Measurements from ENCODE around the gene CRACR2A. TPM values are rescaled to one million over a fixed set of nuclear protein-coding genes. Genes with fewer than 3 reads are reported as not detected.

CRACR2A gene
- total RNA-seq, 2 experiments from 2014 or later, result 28.2 to 31.1 TPM

GRCh38 chr12:3627336-3627735 lies 125.6 kb downstream of the CRACR2A start:
- POLR2A ChIA-PET, result no interaction called here

GRCh38 chr12:3624273-3624672 lies 128.6 kb downstream of the CRACR2A start:
- BruUV-seq (replicated peaks), result no TSS peak
- Histone ChIP-seq H3K9me2 (ENCODE audit: insufficient read depth, low read length) (no peaks in the 10 kb centered on the region), H3K4me1 (ENCODE audit: insufficient read depth, low read length, poor library complexity, severe bottlenecking) (no peaks in the 10 kb centered on the region), H3K36me3 (ENCODE audit: insufficient read depth, low read length) (peaks cover 35% of the 10 kb centered on the region; the same call in 1 of the 2 replicates), H2AFZ (ENCODE audit: low read length) (no peak overlapping the region), H4K20me1 (ENCODE audit: insufficient read depth, low read length) (no peaks in the 10 kb centered on the region), H3K4me3 (ENCODE audit: low read depth, low read length, poor library complexity, severe bottlenecking) (no peak overlapping the region), H3K9me3 (ENCODE audit: low read length) (no peaks in the 10 kb centered on the region), H3K79me2 (ENCODE audit: insufficient read depth, low read depth, low read length) (no peaks in the 10 kb centered on the region), H3K27ac (ENCODE audit: low read depth, low read length, poor library complexity, severe bottlenecking) (no peak overlapping the region), H3K4me2 (ENCODE audit: low read length) (no peak overlapping the region)
- no peak for DNase-seq (ENCODE audit: low spot score)
- intact Hi-C loops (cut with micrococcal nuclease; ENCODE audit: unreplicated experiment), result no loop called here
- ChIA-PET CTCF (ENCODE audit: unreplicated experiment) (no interaction called here), POLR2A (interaction anchor here (1.1 kb wide), 1 partner anchor 10 kb away, joined by 3 read pairs; no protein-coding TSS in a partner anchor)
- TF ChIP-seq CTCF (conservative IDR thresholded peaks at IDR 0.05; ENCODE audit: low read length) (no peak), EZH2phosphoT487 (IDR thresholded peaks at IDR 0.05; ENCODE audit: borderline replicate concordance, low read depth, low read length) (no peak)

More at GRCh38 chr12:3627336-3627735, 125.6 kb downstream of the CRACR2A start:
- no peaks in the 10 kb centered on the region for H3K4me1 ChIP-seq (ENCODE audit: insufficient read depth, low read length, poor library complexity, severe bottlenecking)
- TF ChIP-seq CTCF (conservative IDR thresholded peaks at IDR 0.05; ENCODE audit: low read length), result no peak
- TF ChIP-seq EZH2phosphoT487 (IDR thresholded peaks at IDR 0.05; ENCODE audit: borderline replicate concordance, low read depth, low read length), result no peak
- no peaks in the 10 kb centered on the region for H3K9me2 ChIP-seq (ENCODE audit: insufficient read depth, low read length)
- CTCF ChIA-PET (ENCODE audit: unreplicated experiment), result no interaction called here
- no peaks in the 10 kb centered on the region for H4K20me1 ChIP-seq (ENCODE audit: insufficient read depth, low read length)
- no peak for DNase-seq (ENCODE audit: low spot score)
- no peak overlapping the region for H3K4me2 ChIP-seq (ENCODE audit: low read length)
- no peaks in the 10 kb centered on the region for H3K79me2 ChIP-seq (ENCODE audit: insufficient read depth, low read depth, low read length)
- BruUV-seq (replicated peaks), result no TSS peak
- intact Hi-C loops (cut with micrococcal nuclease; ENCODE audit: unreplicated experiment), result no loop called here
- peaks cover 16% of the 10 kb centered on the region; the same call in 1 of the 2 replicates for H3K36me3 ChIP-seq (ENCODE audit: insufficient read depth, low read length)
- no peak overlapping the region for H2AFZ ChIP-seq (ENCODE audit: low read length)
- H3K9me3 ChIP-seq (ENCODE audit: low read length), result no peaks in the 10 kb centered on the region
- no peak overlapping the region for H3K4me3 ChIP-seq (ENCODE audit: low read depth, low read length, poor library complexity, severe bottlenecking)
- H3K27ac ChIP-seq (ENCODE audit: low read depth, low read length, poor library complexity, severe bottlenecking), result no peak overlapping the region

- Histone ChIP-seq H3K79me2 (ENCODE audit: insufficient read depth, low read depth, low read length) (no peaks in the 10 kb centered on the region), H3K9me3 (ENCODE audit: low read length) (no peaks in the 10 kb centered on the region), H3K9me2 (ENCODE audit: insufficient read depth, low read length) (no peaks in the 10 kb centered on the region), H3K4me3 (ENCODE audit: low read depth, low read length, poor library complexity, severe bottlenecking) (no peak overlapping the region), H3K27ac (ENCODE audit: low read depth, low read length, poor library complexity, severe bottlenecking) (no peak overlapping the region), H3K4me2 (ENCODE audit: low read length) (no peak overlapping the region), H3K4me1 (ENCODE audit: insufficient read depth, low read length, poor library complexity, severe bottlenecking) (no peaks in the 10 kb centered on the region), H2AFZ (ENCODE audit: low read length) (no peak overlapping the region), H3K36me3 (ENCODE audit: insufficient read depth, low read length) (peaks cover 35% of the 10 kb centered on the region; the same call in 1 of the 2 replicates), H4K20me1 (ENCODE audit: insufficient read depth, low read length) (no peaks in the 10 kb centered on the region)
- no TSS peak for BruUV-seq (replicated peaks)
- POLR2A ChIA-PET, result no interaction called here
- no peak for DNase-seq (ENCODE audit: low spot score)
- TF ChIP-seq CTCF (conservative IDR thresholded peaks at IDR 0.05; ENCODE audit: low read length) (no peak), EZH2phosphoT487 (IDR thresholded peaks at IDR 0.05; ENCODE audit: borderline replicate concordance, low read depth, low read length) (no peak)
- intact Hi-C loops (cut with micrococcal nuclease; ENCODE audit: unreplicated experiment), result no loop called here
- CTCF ChIA-PET (ENCODE audit: unreplicated experiment), result no interaction called here
Observed at GRCh38 chr12:3622822-3623690, 129.9 kb downstream of the CRACR2A start.
